K562 (cell line): ENCODE measurements around the gene ZNF582. TPM values are rescaled to one million over a fixed set of nuclear protein-coding genes. Genes with fewer than 3 reads are reported as not detected.
A peak's percentile ranks its signal among the peaks of the same experiment; 100 is the strongest.

Experiments
- ARID1B ChIP-seq: fragments of 450-650 bp; IDR thresholded peaks from 2 replicates; pipeline ENCODE4 v1.6.1; 2016; ENCODE audit warnings: antibody characterized with exemption, mild to moderate bottlenecking, inconsistent platforms
- CBFA2T2 ChIP-seq: fragments of 450-650 bp; conservative IDR thresholded peaks from 2 replicates; pipeline ENCODE4 v1.6.1; 2017; ENCODE audit warnings: mild to moderate bottlenecking
- CREBBP ChIP-seq: IDR thresholded peaks from one replicate; pipeline ENCODE4 v1.6.1; 2012; ENCODE audit warnings: low read depth, mild to moderate bottlenecking, control low read depth, inconsistent platforms, low read length
- ELK3 ChIP-seq: fragments of 450-650 bp; formaldehyde crosslinking; IDR thresholded peaks from 2 replicates; pipeline ENCODE4 v1.4.0; 2020; ENCODE audit warnings: mild to moderate bottlenecking
- EP400 ChIP-seq: fragments of 450-650 bp; IDR thresholded peaks from 2 replicates; pipeline ENCODE4 v1.6.1; 2017; ENCODE audit warnings: antibody characterized with exemption, mild to moderate bottlenecking, moderate library complexity
- EZH2 ChIP-seq: IDR thresholded peaks from 2 replicates; pipeline ENCODE4 v1.6.1; 2012; ENCODE audit warnings: low read depth, mild to moderate bottlenecking, inconsistent platforms, low read length, borderline replicate concordance
- KLF1 ChIP-seq: fragments of 450-650 bp; IDR thresholded peaks from 2 replicates; pipeline ENCODE4 v1.6.1; 2016; ENCODE audit warnings: missing genetic modification characterization, missing compliant biosample characterization
- KLF13 ChIP-seq: fragments of 450-650 bp; IDR thresholded peaks from 2 replicates; pipeline ENCODE4 v1.6.1; 2016; ENCODE audit warnings: missing genetic modification characterization, low read depth, mild to moderate bottlenecking, missing compliant biosample characterization, moderate library complexity, borderline replicate concordance
- MEIS2 ChIP-seq: fragments of 450-650 bp; IDR thresholded peaks from 2 replicates; pipeline ENCODE4 v1.6.1; 2014; ENCODE audit warnings: mild to moderate bottlenecking; ENCODE audit not compliant: partially characterized antibody
- NEUROD1 ChIP-seq: fragments of 150-350 bp; IDR thresholded peaks from 2 replicates; pipeline ENCODE4 v1.6.1; 2014; ENCODE audit warnings: borderline replicate concordance, low read length, low read depth; ENCODE audit not compliant: partially characterized antibody
- NFXL1 ChIP-seq: fragments of 450-650 bp; formaldehyde crosslinking; IDR thresholded peaks from 2 replicates; pipeline ENCODE4 v1.4.0; 2021; ENCODE audit warnings: mild to moderate bottlenecking
- RBM25 ChIP-seq: fragments of 200-400 bp; formaldehyde crosslinking; IDR thresholded peaks from 2 replicates; pipeline ENCODE4 v1.6.1; 2018; ENCODE audit warnings: low read length, low read depth, moderate library complexity; ENCODE audit not compliant: severe bottlenecking
- RFX1 ChIP-seq: fragments of 450-650 bp; IDR thresholded peaks from 2 replicates; pipeline ENCODE4 v1.6.1; 2016; ENCODE audit warnings: mild to moderate bottlenecking, moderate library complexity
- SETDB1 ChIP-seq: IDR thresholded peaks from one replicate; pipeline ENCODE4 v1.6.1; 2012; ENCODE audit warnings: low read length, control low read depth, inconsistent platforms
- SOX6 ChIP-seq: fragments of 450-650 bp; IDR thresholded peaks from 2 replicates; pipeline ENCODE4 v1.6.1; 2014; ENCODE audit warnings: mild to moderate bottlenecking
- SRSF1 ChIP-seq: fragments of 200-400 bp; formaldehyde crosslinking; IDR thresholded peaks from 2 replicates; pipeline ENCODE4 v1.6.1; 2017; ENCODE audit warnings: mild to moderate bottlenecking, low read depth, low read length, moderate library complexity
- XRCC4 ChIP-seq: IDR thresholded peaks from one replicate; pipeline ENCODE4 v1.6.1; 2011; ENCODE audit not compliant: insufficient read depth, insufficient read length; ENCODE audit errors: extremely low read depth
- ZBTB11 ChIP-seq, 3 experiments: fragments of 200-800 bp in 1 of 3; fragments of 250-450 bp in 1 of 3; fragments of 450-650 bp in 1 of 3; sonication (Bioruptor Pico) in 1 of 3; sonication (Bioruptor generic) in 1 of 3; formaldehyde crosslinking in 1 of 3; IDR thresholded peaks; 2 replicates each; pipeline versions ENCODE4 v1.6.1 to v1.8.0; 2016 to 2022; ENCODE audit warnings: mild to moderate bottlenecking in 2 of 3, missing genetic modification characterization in 2 of 3, missing compliant biosample characterization in 1 of 3, moderate library complexity in 1 of 3
- ZBTB17 ChIP-seq: fragments of 450-650 bp; formaldehyde crosslinking; IDR thresholded peaks from 2 replicates; pipeline ENCODE4 v1.4.0; 2020; ENCODE audit warnings: mild to moderate bottlenecking
- ZEB2 ChIP-seq: fragments of 450-650 bp; IDR thresholded peaks from 2 replicates; pipeline ENCODE4 v1.6.1; 2016
- ZFP30 ChIP-seq: fragments of 250-450 bp; sonication (Bioruptor Pico); IDR thresholded peaks from 2 replicates; pipeline ENCODE4 v1.8.0; 2022; ENCODE audit warnings: moderate library complexity, mild to moderate bottlenecking, inconsistent platforms, borderline replicate concordance
- ZNF639 ChIP-seq, 2 experiments: fragments of 200-800 bp in 1 of 2; sonication (Bioruptor generic) in 1 of 2; sonication (generic) in 1 of 2; formaldehyde crosslinking in 1 of 2; IDR thresholded peaks in 1 of 2; conservative IDR thresholded peaks in 1 of 2; 2 replicates each; pipeline versions ENCODE4 v1.5.0 to v1.6.1; 2016 to 2020; ENCODE audit warnings: missing compliant biosample characterization in 1 of 2, missing genetic modification characterization in 1 of 2, missing genetic modification reagents in 1 of 2
- ZNF717 ChIP-seq: fragments of 250-450 bp; sonication (Bioruptor Pico); IDR thresholded peaks from 2 replicates; pipeline ENCODE4 v1.5.0; 2021
- ZNF830 ChIP-seq: fragments of 250-450 bp; sonication (Bioruptor Pico); IDR thresholded peaks from 2 replicates; pipeline ENCODE4 v1.5.0; 2021; ENCODE audit warnings: mild to moderate bottlenecking
- polyA plus RNA-seq, 8 experiments: library from polyadenylated mRNA; depleted of rRNA in 4 of 8; stranded (reverse) in 5 of 8; unstranded in 3 of 8; fragments of >200 nt; fragmentation: Nextera tagmentation in 2 of 8; fragmentation: Illumina TruSeq in 1 of 8; extraction: Ambion mirVana in 2 of 8; extraction: Trizol in 1 of 8; gene quantifications; 2 replicates each; pipeline versions ENCODE4 v1.2.1 to v1.2.3, GENCODE V29; 2011 to 2014; ENCODE audit warnings: inconsistent platforms in 1 of 8, missing spikeins in 1 of 8
- total RNA-seq, 7 experiments: library from RNA; depleted of rRNA in 6 of 7; stranded (reverse); fragments of >200 nt in 6 of 7; fragmentation: Illumina TruSeq in 2 of 7; extraction: Trizol in 2 of 7; gene quantifications; 2 replicates each; pipeline versions ENCODE4 v1.2.1 to v1.2.3, GENCODE V29; 2011 to 2021; ENCODE audit warnings: low replicate concordance in 1 of 7

Gene ZNF582
- total and polyA plus RNA-seq, 9 of the 15 experiments (the other 6 are each of a cell fraction or from before 2014, with no cell fraction given) = 0.72 to 3.3 (median 1.6) TPM

- TF ChIP-seq ZBTB11 (CRISPR knock-in tag; IDR thresholded peaks at IDR 0.05) = no peak
- no peak for TF ChIP-seq EZH2
- TF ChIP-seq KLF1 (tag) = no peak
- no peak for TF ChIP-seq XRCC4
- no peak for TF ChIP-seq ELK3 (CRISPR knock-in tag)
- no peak for TF ChIP-seq ZNF717 (CRISPR knock-in tag)
- TF ChIP-seq SOX6 = peak; percentile 62; the same call in 1 of the 2 replicates
- no peak for TF ChIP-seq MEIS2
- TF ChIP-seq NEUROD1 = no peak
- TF ChIP-seq ZEB2 = no peak
- no peak for TF ChIP-seq EP400
- peak; percentile 66 for TF ChIP-seq CBFA2T2
- TF ChIP-seq RBM25 = no peak
- no peak for TF ChIP-seq ZFP30 (CRISPR knock-in tag)
- no peak for TF ChIP-seq SRSF1
- peak; percentile 67 for TF ChIP-seq ARID1B
- no peak for TF ChIP-seq NFXL1 (CRISPR knock-in tag)
- no peak for TF ChIP-seq ZNF639 (CRISPR knock-in tag; conservative IDR thresholded peaks at IDR 0.05 in 1 of 2, IDR thresholded peaks at IDR 0.05 in 1 of 2)
- TF ChIP-seq CREBBP = no peak
- TF ChIP-seq KLF13 (tag) = no peak
- no peak for TF ChIP-seq ZNF830 (CRISPR knock-in tag)
- no peak for TF ChIP-seq RFX1
- TF ChIP-seq ZBTB17 (CRISPR knock-in tag) = no peak
- no peak for TF ChIP-seq SETDB1
Measured at GRCh38 chr19:56398809-56399208, 5.5 kb upstream of the ZNF582 start (continued).
